Stimulated activated CD4-positive, alpha-beta T cell treated with anti-CD3 and anti-CD28 coated beads, Interleukin-1b, Interleukin-23, amount 100 ng/mL, for 48 hours (primary cell): ENCODE data around the gene STT3A.

Source experiments
- DNase-seq: peaks from one replicate; pipeline ENCODE4 v3.0.0-alpha.2; 2020

STT3A gene

DNA sequence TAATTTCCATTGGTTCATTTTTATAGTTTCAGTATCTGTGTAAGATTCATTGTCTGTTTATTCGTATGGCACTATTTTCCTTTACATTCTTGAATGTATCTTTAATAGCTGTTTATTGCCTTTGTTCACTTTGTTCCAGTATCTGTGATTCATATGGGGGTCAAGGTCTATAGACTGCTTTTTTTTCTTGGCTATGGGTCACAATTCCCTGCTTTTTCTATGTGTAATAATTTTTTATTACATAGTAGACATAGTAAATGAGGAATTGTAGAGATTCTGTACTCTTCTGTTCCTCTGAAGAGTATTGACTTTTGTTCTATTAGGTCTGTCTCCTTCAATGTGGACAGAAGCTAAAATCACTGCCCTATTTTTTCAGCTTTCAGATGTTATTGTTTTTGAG lies 77.5 kb downstream of the STT3A start:
- DNase-seq, result no peak

DNA sequence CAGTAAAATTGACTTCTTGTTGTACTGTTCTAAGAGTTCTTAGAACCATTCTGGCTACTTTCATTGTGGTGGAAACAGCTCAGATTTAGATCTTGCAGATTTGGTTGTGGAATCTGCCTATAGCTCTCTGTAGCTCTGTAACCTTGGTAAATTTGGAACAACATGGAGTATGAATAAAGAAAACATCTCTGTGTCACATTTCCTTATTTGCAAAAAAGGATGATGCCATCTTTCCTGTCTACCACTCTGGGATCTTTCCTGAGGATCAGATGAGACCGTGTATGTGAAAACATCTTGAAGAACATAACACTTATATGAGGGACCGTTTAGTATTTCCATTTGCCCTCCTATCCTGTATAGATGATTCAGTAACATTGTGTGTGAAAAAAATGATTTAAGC lies 78.9 kb downstream of the STT3A start:
- DNase-seq, result no peak
